Occipital lobe (tissue), 2 donors: Measurements from ENCODE around the gene PRKD2. TPM values are rescaled to one million over a fixed set of nuclear protein-coding genes. Genes with fewer than 3 reads are reported as not detected.

Experiments
- DNase-seq: peaks from one replicate; lab custom pipeline; 2025; lab: John Stamatoyannopoulos, UW
- total RNA-seq: library from RNA; depleted of rRNA; stranded (reverse); fragments of >200 nt; gene quantifications from one replicate; pipeline ENCODE4 v1.2.3, GENCODE V29; 2014

Gene PRKD2
- total RNA-seq, 1 donor from 2014 or later = 4.7 TPM

GRCh38 chr19:46665072-46665471 is 51.8 kb downstream of the PRKD2 start:
- DNase-seq = no peak

- peak; percentile 84 for DNase-seq
These were observed 55.0 kb downstream of the PRKD2 start for GRCh38 chr19:46661735-46662592.

GRCh38 chr19:46661020-46661731 is 55.7 kb downstream of the PRKD2 start, which contains the start of gene DACT3:
TSS of gene DACT3 (minus strand) at chr19:46661182. CDS start at chr19:46661064, 118 bp downstream.
- DNase-seq = peak; percentile 100

GRCh38 chr19:46660551-46661019 is 56.3 kb downstream of the PRKD2 start:
- no peak for DNase-seq

- no peak for DNase-seq
These were observed 56.9 kb downstream of the PRKD2 start for GRCh38 chr19:46660008-46660517.

- peak; percentile 32 for DNase-seq
These were observed 57.5 kb downstream of the PRKD2 start for GRCh38 chr19:46659151-46660007.

- DNase-seq = no peak
These were observed 60.4 kb downstream of the PRKD2 start for GRCh38 chr19:46656541-46656940.

- DNase-seq = peak; percentile 48
These were observed 62.2 kb downstream of the PRKD2 start for GRCh38 chr19:46654621-46655152.

GRCh38 chr19:46650445-46650844 is 66.5 kb downstream of the PRKD2 start:
- DNase-seq = no peak

GRCh38 chr19:46648961-46649960 is 67.7 kb downstream of the PRKD2 start:
- DNase-seq = no peak

- no peak for DNase-seq
These were observed 68.6 kb downstream of the PRKD2 start for GRCh38 chr19:46648060-46648960.

- no peak for DNase-seq
These were observed 70.5 kb downstream of the PRKD2 start for GRCh38 chr19:46646402-46646801.

- no peak for DNase-seq
These were observed 72.2 kb downstream of the PRKD2 start for GRCh38 chr19:46644720-46645119.

- no peak for DNase-seq
These were observed 76.3 kb downstream of the PRKD2 start for GRCh38 chr19:46640656-46641055.

- no peak for DNase-seq
These were observed 77.3 kb downstream of the PRKD2 start for GRCh38 chr19:46639358-46640182.

GRCh38 chr19:46637224-46637623 is 79.7 kb downstream of the PRKD2 start:
- peak; percentile 19 for DNase-seq

- no peak for DNase-seq
These were observed 80.8 kb downstream of the PRKD2 start, which contains the start of gene GNG8 for GRCh38 chr19:46635920-46636761. TSS of gene GNG8 (minus strand) at chr19:46636202. CDS start at chr19:46634682, 1,520 bp downstream.
